HG02642 (cell line): ENCODE results near the gene WDR36.

Experiments used
- ATAC-seq: cut with Tn5 transposase; IDR thresholded peaks from one replicate; pipeline ENCODE4 v1.9.1; 2021; ENCODE audit warnings: mild to moderate bottlenecking; ENCODE audit not compliant: unreplicated experiment, poor library complexity

WDR36 gene

GRCh38 chr5:111092062-111092853, at the start of gene WDR36:
Gene WDR36 (plus strand): TSS chr5:111092348. CDS start chr5:111092457, 109 bp downstream.
- peak; percentile 96 for ATAC-seq

DNA sequence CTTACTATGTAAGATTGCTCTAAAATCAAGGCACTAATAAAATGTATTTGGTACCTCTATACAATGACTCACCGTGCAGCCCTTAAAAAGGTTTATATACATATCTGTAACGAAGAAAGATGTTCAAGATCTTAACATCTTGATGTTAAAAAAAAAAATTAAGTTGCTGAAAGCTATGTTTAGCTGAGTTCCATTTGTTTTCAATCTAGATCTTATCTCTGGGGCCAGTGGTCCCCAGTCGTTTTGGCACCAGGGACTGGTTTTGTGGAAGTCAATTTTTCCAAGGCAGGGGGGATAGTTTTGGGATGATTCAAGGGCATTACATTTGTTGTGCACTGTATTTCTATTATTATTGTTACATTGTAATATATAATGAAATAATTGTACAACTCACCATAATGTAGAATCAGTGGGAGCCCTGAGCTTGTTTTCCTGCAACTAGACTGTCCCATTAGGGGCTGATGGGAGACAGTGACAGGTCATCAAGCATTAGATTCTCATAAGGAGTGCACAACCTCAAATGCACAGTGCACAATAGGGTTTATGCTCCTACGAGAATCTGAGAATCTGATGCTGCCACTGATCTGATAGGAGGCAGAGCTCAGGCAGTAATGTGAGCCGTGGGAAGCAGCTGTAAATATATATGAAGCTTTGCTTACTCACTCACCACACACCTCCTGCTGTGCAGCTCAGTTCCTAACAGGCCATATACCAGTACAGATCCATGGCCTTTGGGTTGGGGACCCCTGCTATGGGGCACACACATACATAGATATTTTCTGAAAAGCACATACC, 48.2 kb upstream of the WDR36 start:
- no peak for ATAC-seq

GRCh38 chr5:111058064-111058463, 34.1 kb upstream of the WDR36 start:
- ATAC-seq, result no peak

DNA sequence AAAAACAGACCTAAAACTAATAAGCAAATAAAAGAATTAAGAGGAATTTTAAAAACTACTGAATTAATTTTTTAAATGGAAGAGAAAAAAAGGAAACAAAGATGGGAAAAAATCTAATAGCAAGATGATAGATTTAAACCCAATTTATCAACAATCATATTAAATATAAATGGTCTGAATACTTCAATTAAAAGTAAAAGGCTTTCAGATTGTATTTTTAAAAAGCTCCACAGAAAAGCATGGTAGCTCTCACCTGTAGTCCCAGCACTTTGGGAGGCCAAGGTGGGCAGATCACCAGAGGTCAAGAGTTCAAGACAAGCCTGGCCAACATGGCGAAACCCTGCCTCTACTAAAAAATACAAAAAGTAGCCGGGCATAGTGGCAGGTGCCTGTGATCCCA, 32.0 kb upstream of the WDR36 start:
- ATAC-seq, result no peak

DNA sequence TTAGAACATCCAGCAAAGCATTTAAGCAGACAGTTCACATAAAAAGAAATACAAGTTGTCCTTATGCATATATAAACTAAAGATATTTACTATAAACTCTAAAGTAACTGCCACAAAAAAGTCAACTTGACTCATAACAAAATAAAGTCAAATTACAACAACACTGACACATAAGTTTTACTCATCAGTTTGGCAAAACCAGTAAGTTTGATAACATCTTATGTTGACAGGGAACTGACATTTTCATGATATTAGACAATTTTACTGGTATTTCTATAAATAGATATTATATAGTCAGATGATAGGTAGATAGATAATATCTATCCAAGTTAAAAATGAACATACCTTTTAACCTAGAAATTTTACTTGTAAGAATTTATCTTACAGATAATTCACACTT, 30.5 kb upstream of the WDR36 start:
- no peak for ATAC-seq

DNA sequence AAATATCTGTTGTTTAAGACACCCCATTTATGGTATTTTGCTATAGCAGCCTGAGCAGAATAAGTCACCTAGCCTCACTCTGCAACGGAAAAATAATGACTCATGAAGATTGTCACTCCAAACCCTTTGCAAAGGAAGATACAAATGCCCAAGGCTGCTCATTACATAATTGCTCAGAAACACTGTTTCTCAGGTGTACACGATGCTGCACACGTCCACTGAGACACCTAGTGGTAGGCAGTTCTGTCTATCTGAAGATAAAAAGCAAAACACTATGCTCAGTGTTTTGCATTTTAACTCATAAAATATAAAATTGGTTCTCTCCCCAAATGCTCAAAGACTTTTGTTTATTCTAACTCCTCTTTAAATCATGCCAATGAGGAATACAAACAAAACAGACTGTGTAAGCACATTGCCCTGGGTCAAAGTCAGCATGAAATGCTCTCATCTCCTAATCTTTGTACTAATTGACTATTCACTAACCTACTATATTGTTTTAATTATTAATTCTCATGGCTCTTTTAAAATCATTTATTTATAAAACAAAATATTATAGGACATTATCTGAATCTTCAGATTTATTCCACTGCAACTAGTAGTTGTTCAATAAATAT, 28.3 kb upstream of the WDR36 start:
- peak; percentile 63 for ATAC-seq

- no peak for ATAC-seq
These were observed 25.7 kb upstream of the WDR36 start for GRCh38 chr5:111066261-111066938.

DNA sequence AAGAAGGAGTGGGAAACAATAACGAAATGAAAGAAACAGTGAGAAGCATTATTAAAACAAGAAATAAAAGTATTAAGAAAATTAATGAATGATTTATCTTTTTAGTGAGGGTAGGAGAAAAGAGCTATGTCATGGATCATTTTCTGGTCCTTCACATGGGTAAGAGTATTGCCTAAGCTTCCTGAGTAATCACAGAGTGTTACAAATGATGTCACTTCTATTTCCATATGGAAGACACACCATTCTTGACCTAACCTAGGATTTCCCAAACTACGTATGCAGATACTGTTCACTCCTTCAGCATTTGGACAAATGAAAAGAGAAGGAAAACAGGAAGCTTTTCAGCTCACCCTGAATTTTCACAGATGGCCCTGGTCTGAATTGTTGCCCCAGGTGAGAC, 23.9 kb upstream of the WDR36 start:
- no peak for ATAC-seq

- no peak for ATAC-seq
These were observed 22.3 kb upstream of the WDR36 start for GRCh38 chr5:111069839-111070238.

- peak; percentile 39 for ATAC-seq
These were observed 21.6 kb upstream of the WDR36 start for GRCh38 chr5:111070272-111071134.

GRCh38 chr5:111071413-111071812, 20.7 kb upstream of the WDR36 start, which contains the start of gene TSLP:
Gene TSLP (plus strand): TSS chr5:111071713. CDS start chr5:111071891, 178 bp downstream.
- ATAC-seq, result no peak

DNA sequence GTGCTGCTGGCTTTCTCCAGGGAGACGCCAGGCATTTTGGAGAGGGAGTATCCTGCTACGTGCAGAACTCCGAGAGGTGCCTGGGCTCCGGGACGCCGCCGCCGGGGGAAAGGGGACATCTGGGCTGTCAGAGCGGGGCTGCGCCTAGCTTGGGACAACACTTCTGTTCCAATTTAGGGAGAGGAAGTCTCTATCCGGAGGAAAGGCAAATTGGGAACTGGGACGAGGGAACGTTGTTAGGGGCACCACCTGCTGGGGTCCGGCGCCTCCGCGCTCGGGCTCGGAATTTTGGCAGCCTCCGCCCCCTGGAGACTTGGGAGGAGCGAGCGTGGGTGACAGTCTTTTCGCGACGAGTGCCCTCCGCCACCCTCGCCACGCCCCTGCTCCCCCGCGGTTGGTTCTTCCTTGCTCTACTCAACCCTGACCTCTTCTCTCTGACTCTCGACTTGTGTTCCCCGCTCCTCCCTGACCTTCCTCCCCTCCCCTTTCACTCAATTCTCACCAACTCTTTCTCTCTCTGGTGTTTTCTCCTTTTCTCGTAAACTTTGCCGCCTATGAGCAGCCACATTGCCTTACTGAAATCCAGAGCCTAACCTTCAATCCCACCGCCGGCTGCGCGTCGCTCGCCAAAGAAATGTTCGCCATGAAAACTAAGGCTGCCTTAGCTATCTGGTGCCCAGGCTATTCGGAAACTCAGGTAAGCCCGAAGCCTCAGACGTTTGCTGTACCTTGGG, 19.0 kb upstream of the WDR36 start:
- ATAC-seq, result peak; percentile 79

GRCh38 chr5:111074244-111074643, 17.9 kb upstream of the WDR36 start:
- no peak for ATAC-seq

GRCh38 chr5:111075520-111075919, 16.6 kb upstream of the WDR36 start:
- ATAC-seq, result no peak

DNA sequence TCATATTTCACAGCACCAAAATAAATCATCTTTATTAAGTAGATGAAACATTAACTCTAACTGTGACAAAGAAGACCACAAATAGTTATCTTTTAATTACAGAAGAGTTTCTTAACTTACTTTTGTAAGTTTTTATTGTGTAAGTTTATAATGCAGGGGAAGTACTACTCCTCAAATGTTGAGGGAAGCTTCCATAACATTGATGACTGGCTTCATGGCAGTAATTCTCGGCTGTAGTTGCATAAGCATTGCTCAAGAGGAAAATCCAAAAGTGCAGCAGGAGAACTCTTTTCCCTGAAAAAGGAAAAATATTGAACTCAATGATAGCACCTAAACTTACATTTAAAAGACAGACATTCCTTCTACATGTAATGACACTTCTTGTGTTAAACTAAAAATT, 16.1 kb upstream of the WDR36 start:
- no peak for ATAC-seq

- ATAC-seq, result no peak
These were observed 14.5 kb upstream of the WDR36 start for GRCh38 chr5:111077678-111078077.

GRCh38 chr5:111079846-111080245, 12.3 kb upstream of the WDR36 start:
- ATAC-seq, result no peak

DNA sequence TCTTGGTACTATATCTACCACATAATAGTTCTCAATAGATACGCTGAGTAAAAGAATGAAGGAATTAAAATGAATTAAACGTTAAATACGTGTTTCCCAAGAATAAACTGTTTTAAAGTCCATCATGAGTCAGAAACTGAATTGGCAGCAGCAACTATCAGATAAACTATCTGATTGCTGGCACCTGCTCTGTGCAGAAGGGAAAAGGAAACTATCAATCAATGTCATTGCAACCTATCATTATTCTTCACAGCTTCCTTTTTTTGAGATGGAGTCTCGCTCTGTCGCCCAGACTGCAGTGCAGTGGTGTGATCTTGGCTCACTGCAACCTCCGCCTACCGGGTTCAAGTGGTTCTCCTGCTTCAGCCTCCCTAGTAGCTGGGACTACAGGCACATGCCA, 8.8 kb upstream of the WDR36 start:
- peak; percentile 45 for ATAC-seq

DNA sequence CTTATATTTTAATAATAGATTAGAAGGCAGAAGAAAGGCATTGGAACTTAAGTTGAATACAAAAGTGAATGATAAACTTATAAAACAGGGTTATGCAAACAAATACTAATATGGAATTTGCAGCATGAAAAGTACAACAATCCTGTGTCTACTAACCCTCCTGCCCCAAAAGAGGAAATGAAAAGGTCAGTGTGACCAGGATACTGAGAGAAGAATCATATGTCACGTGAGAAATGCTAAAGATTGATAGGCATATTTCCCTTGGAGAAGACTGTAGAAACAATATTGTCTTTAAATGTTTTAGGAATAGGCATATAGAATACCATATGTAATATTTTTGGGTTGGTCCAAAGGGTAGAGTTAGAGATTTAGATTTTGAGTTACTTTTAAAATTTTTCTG, 3.8 kb downstream of the WDR36 start:
- ATAC-seq, result no peak
